Measurements from ENCODE around the gene ITGB6. TPM values are rescaled to one million over a fixed set of nuclear protein-coding genes. Genes with fewer than 3 reads are reported as not detected.

ITGB6 gene
- total and polyA plus RNA-seq, 2 donors from 2014 or later: 13.4 to 302 TPM

DNA sequence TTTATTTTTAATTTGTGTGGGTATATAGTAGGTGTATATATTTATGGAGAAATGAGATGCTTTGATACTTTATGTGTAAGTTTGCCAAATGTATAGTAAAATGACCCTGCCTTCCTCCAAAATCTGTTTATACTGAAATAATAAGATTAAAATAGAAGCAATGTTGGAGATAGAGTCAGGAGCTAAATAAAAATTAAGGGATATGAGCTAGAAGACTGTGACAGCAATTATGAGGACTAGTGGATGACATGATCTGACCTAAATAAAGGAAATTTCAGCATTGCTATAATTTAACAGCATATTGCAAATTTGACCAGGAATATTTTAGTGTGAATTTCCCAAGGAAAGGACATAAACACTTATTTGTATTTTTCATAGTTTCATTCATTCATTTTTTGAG is 60.7 kb downstream of the ITGB6 start:
- Histone ChIP-seq H3K4me1 (ENCODE audit: control insufficient read depth in 2 of 3, insufficient read depth in 2 of 3, low read depth in 1 of 3, low read length in 3 of 3) (no peaks in the 10 kb centered on the region), H3K36me3 (ENCODE audit: control insufficient read depth in 2 of 3, insufficient read depth in 3 of 3, low read length in 3 of 3) (peaks cover 0 to 2% (median 0%) of the 10 kb centered on the region in 3 donors), H3K9me3 (ENCODE audit: control insufficient read depth in 2 of 3, insufficient read depth in 1 of 3, low read length in 3 of 3) (no peaks in the 10 kb centered on the region), H3K4me3 (ENCODE audit: low read length in 3 of 3) (no peak overlapping the region), H3K9ac (ENCODE audit: low read length in 3 of 3) (no peak overlapping the region), H3K27me3 (ENCODE audit: control insufficient read depth, insufficient read depth, low read length) (no peaks in the 10 kb centered on the region), H3K27ac (ENCODE audit: low read depth in 2 of 2, low read length in 2 of 2) (no peak overlapping the region)
- DNase-seq: no peak
- no peak for FAIRE-seq
- intact Hi-C loops (cut with DNase I): no loop called here
- TF ChIP-seq, protein P1, sequence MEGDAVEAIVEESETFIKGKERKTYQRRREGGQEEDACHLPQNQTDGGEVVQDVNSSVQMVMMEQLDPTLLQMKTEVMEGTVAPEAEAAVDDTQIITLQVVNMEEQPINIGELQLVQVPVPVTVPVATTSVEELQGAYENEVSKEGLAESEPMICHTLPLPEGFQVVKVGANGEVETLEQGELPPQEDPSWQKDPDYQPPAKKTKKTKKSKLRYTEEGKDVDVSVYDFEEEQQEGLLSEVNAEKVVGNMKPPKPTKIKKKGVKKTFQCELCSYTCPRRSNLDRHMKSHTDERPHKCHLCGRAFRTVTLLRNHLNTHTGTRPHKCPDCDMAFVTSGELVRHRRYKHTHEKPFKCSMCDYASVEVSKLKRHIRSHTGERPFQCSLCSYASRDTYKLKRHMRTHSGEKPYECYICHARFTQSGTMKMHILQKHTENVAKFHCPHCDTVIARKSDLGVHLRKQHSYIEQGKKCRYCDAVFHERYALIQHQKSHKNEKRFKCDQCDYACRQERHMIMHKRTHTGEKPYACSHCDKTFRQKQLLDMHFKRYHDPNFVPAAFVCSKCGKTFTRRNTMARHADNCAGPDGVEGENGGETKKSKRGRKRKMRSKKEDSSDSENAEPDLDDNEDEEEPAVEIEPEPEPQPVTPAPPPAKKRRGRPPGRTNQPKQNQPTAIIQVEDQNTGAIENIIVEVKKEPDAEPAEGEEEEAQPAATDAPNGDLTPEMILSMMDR (IDR thresholded peaks at IDR 0.05; ENCODE audit: borderline replicate concordance, extremely low read depth, insufficient read depth): no peak

DNA sequence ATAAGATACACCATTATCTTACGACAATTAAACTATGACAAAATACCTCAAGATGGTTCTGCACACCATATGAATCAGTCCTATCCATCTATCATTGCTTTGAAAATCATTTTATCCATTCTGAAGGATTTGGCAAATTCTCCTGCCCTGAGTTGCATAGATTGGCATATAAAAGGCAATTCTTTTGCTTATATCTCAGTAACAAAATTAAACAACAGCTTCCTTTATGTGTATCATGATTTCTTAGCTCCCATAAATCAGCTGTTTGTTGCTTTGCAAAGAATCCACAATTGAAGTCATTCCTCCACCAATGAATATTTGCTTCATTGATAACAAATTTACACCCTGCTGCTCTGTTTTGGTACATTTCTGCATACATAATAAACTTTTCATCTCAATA is 61.7 kb downstream of the ITGB6 start:
- TF ChIP-seq, protein P1 (IDR thresholded peaks at IDR 0.05; ENCODE audit: borderline replicate concordance, extremely low read depth, insufficient read depth): no peak
- no peaks in the 10 kb centered on the region for H3K27me3 ChIP-seq (ENCODE audit: control insufficient read depth, insufficient read depth, low read length)
- intact Hi-C loops (cut with DNase I): no loop called here
- no peak overlapping the region for H3K4me3 ChIP-seq (ENCODE audit: low read length in 3 of 3)
- no peaks in the 10 kb centered on the region for H3K4me1 ChIP-seq (ENCODE audit: control insufficient read depth in 2 of 3, insufficient read depth in 2 of 3, low read depth in 1 of 3, low read length in 3 of 3)
- no peak overlapping the region for H3K27ac ChIP-seq (ENCODE audit: low read depth in 2 of 2, low read length in 2 of 2)
- H3K9ac ChIP-seq (ENCODE audit: low read length in 3 of 3): no peak overlapping the region
- H3K9me3 ChIP-seq (ENCODE audit: control insufficient read depth in 2 of 3, insufficient read depth in 1 of 3, low read length in 3 of 3): no peaks in the 10 kb centered on the region
- peaks cover 0 to 2% (median 0%) of the 10 kb centered on the region in 3 donors for H3K36me3 ChIP-seq (ENCODE audit: control insufficient read depth in 2 of 3, insufficient read depth in 3 of 3, low read length in 3 of 3)
- DNase-seq: no peak
- FAIRE-seq: no peak

DNA sequence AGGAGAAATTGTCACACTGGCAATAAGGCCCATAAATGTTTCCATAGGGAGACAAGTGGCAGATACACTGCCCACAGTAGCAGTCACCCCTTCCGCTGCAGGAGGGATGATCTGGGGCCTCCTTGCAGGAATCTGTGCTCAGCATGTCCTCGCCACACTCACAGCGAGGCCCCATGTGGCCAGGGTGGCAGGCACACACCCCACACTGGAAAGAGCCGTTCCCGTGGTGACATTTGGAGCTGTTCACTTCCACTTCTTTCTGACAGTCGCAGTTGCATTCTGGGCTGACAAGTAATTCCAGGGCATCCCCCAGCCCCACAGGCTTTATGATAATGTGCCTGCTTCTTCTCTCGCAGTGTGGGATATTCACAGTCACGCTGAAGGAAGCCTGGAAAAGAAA is 62.6 kb downstream of the ITGB6 start:
- Histone ChIP-seq H3K27me3 (ENCODE audit: control insufficient read depth, insufficient read depth, low read length) (no peaks in the 10 kb centered on the region), H3K9ac (ENCODE audit: low read length in 3 of 3) (no peak overlapping the region), H3K4me1 (ENCODE audit: control insufficient read depth in 2 of 3, insufficient read depth in 2 of 3, low read depth in 1 of 3, low read length in 3 of 3) (no peaks in the 10 kb centered on the region), H3K36me3 (ENCODE audit: control insufficient read depth in 2 of 3, insufficient read depth in 3 of 3, low read length in 3 of 3) (peaks cover 0 to 2% (median 0%) of the 10 kb centered on the region in 3 donors), H3K27ac (ENCODE audit: low read depth in 2 of 2, low read length in 2 of 2) (no peak overlapping the region), H3K9me3 (ENCODE audit: control insufficient read depth in 2 of 3, insufficient read depth in 1 of 3, low read length in 3 of 3) (no peaks in the 10 kb centered on the region), H3K4me3 (ENCODE audit: low read length in 3 of 3) (no peak overlapping the region)
- DNase-seq: no peak
- intact Hi-C loops (cut with DNase I): no loop called here
- TF ChIP-seq, protein P1 (IDR thresholded peaks at IDR 0.05; ENCODE audit: borderline replicate concordance, extremely low read depth, insufficient read depth): no peak
- no peak for FAIRE-seq

DNA sequence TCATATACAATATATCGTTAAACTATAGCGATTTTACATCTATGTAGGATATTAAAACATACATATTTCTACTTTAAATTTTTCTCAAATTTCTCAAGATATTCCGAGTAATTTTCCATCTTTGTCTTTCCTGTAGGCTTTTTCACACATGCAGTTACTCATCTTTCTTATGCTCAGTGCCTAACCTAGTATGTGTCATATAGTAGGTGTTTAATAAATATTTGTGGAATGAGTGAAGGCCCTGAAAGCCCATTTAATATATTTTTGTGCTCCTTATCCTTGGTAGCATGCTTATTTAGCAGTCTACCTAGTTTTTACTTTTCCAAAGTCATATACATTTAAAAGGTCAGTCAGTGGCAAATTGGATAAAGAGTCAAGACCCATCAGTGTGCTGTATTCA is 67.3 kb downstream of the ITGB6 start:
- Histone ChIP-seq H3K4me3 (ENCODE audit: low read length in 3 of 3) (no peak overlapping the region), H3K4me1 (ENCODE audit: control insufficient read depth in 2 of 3, insufficient read depth in 2 of 3, low read depth in 1 of 3, low read length in 3 of 3) (no peaks in the 10 kb centered on the region), H3K27ac (ENCODE audit: low read depth in 2 of 2, low read length in 2 of 2) (no peak overlapping the region), H3K27me3 (ENCODE audit: control insufficient read depth, insufficient read depth, low read length) (no peaks in the 10 kb centered on the region), H3K9me3 (ENCODE audit: control insufficient read depth in 2 of 3, insufficient read depth in 1 of 3, low read length in 3 of 3) (no peaks in the 10 kb centered on the region), H3K36me3 (ENCODE audit: control insufficient read depth in 2 of 3, insufficient read depth in 3 of 3, low read length in 3 of 3) (peaks cover 0 to 2% (median 0%) of the 10 kb centered on the region in 3 donors), H3K9ac (ENCODE audit: low read length in 3 of 3) (no peak overlapping the region)
- intact Hi-C loops (cut with DNase I): no loop called here
- no peak for DNase-seq
- TF ChIP-seq, protein P1 (IDR thresholded peaks at IDR 0.05; ENCODE audit: borderline replicate concordance, extremely low read depth, insufficient read depth): no peak
- FAIRE-seq: no peak

All from kidney (tissue), 14 donors.